ENCODE results near the gene SFTPD.

- no peak for TF ChIP-seq FOXM1 (IDR thresholded peaks at IDR 0.05; ENCODE audit: borderline replicate concordance)
- no peak for TF ChIP-seq BHLHE40 (IDR thresholded peaks at IDR 0.05; ENCODE audit: borderline replicate concordance)
- no peak for TF ChIP-seq FOXA1 (IDR thresholded peaks at IDR 0.05)
- TF ChIP-seq SUZ12 (IDR thresholded peaks at IDR 0.05), result no peak
- no peak for TF ChIP-seq FOXK2 (IDR thresholded peaks at IDR 0.05)
- TF ChIP-seq ELF4 (IDR thresholded peaks at IDR 0.05), result no peak
- no peak for TF ChIP-seq ZNF384 (IDR thresholded peaks at IDR 0.05)
- no peak for TF ChIP-seq SP1 (IDR thresholded peaks at IDR 0.05)
- TF ChIP-seq LEF1 (IDR thresholded peaks at IDR 0.05; ENCODE audit: borderline replicate concordance), result no peak
- TF ChIP-seq ARNT (IDR thresholded peaks at IDR 0.05), result no peak
- TF ChIP-seq TARDBP (IDR thresholded peaks at IDR 0.05), result no peak
- no peak for TF ChIP-seq NFRKB (IDR thresholded peaks at IDR 0.05)
- TF ChIP-seq CTBP1 (IDR thresholded peaks at IDR 0.05; ENCODE audit: borderline replicate concordance), result no peak
- TF ChIP-seq HDGF (IDR thresholded peaks at IDR 0.05; ENCODE audit: borderline replicate concordance), result no peak
Observed at GRCh38 chr10:79898597-79899325, 50.1 kb downstream of the SFTPD start.

Measured in HEK293T (cell line).